Activated CD8-positive, alpha-beta memory T cell treated with anti-CD3 and anti-CD28 coated beads, Interleukin-2, amount 50 U/mL, for 48 hours (primary cell): ENCODE data around the gene TMCC1.
A peak's percentile ranks its signal among the peaks of the same experiment; 100 is the strongest.
"Not testable (repeated sequence)": the region's sequence is repeated elsewhere in the genome, so short reads cannot be mapped to it uniquely, and the experiment has no call there.

Experiments
- DNase-seq: peaks from one replicate; pipeline ENCODE4 v3.0.0-alpha.2; 2020

TMCC1 gene

GRCh38 chr3:129640985-129641384 lies 252.5 kb downstream of the TMCC1 start:
- not testable (repeated sequence) for DNase-seq

GRCh38 chr3:129638481-129638880 lies 255.0 kb downstream of the TMCC1 start:
- no peak for DNase-seq

DNA sequence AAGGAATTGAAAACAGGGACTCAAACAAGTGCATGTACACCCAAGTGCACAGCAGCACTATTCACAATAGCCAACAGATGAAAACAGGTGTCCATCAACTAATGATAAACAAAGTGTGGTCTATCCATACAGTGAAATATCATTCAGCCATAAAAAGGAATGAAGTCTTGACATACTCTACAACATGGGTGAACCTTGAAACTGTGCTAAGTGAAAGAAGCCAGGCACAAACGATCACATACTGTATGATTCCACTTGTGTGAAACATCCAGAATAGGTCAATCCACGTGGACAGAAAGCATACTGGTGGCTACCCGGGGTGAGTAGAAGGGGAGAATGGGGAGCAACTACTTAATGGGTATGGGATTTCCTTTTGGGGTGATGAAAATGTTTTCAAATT lies 257.4 kb downstream of the TMCC1 start:
- no peak for DNase-seq

- no peak for DNase-seq
Observed at GRCh38 chr3:129635656-129636055, 257.9 kb downstream of the TMCC1 start.

GRCh38 chr3:129633751-129634481 lies 259.6 kb downstream of the TMCC1 start:
- no peak for DNase-seq

DNA sequence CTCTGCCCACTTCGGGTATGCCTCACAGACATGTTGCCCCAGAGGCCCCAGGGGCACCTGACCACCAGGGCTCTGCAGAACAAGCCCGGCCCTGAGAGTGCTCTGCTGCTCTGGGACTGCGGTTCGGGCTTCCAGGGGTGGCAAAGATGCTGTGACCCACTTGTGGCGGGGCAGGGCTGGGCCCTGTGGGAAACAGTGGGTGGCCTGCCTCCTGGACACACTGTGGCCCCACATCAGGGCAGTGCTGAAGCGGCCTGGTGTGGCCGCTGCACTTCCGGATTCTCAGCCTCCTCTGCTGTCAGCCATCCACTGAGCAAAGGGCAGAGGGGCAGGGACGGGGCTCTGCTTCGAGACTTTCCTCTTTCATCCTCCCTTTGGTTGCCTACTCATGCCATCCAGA lies 260.5 kb downstream of the TMCC1 start:
- DNase-seq: no peak

DNA sequence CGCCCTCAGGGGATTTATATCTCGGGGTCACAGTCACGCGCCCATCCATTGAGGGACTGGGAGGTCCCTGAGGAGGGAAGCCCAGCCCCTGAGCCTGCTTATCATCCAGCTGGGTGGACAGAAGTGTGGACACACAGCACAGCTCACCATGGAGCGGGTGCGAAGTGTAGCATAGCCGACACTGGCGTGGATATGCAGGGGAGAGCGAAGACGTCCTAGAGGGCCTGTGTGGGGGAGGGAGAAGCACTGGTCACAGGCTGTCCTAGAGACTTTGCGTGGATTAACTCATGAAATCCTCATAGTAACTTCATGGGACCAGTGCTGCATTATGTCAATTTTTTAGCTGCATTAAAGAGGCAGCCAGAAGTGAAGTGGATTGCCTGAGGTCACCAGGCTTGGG lies 261.0 kb downstream of the TMCC1 start:
- DNase-seq: no peak

DNA sequence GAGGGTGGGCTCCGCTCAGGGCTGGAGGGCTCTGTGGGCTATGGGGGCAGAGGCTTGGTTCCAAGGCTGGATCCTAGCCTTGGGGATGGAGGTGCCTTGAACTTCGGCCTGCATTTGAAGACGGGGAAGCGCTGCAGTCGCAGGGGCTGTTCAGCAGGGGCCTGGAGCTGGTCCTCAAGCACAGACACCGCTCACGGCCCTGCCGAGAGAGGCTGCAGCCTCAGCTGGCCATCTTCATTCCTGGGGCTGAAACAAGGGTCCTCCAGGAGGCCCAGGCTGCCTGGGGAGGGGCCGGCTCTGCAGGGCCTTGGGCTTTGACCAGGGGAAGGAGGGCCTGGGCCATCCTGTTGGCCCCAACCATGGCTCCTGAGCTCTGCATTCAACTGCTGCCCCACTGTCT lies 261.5 kb downstream of the TMCC1 start:
- no peak for DNase-seq

DNA sequence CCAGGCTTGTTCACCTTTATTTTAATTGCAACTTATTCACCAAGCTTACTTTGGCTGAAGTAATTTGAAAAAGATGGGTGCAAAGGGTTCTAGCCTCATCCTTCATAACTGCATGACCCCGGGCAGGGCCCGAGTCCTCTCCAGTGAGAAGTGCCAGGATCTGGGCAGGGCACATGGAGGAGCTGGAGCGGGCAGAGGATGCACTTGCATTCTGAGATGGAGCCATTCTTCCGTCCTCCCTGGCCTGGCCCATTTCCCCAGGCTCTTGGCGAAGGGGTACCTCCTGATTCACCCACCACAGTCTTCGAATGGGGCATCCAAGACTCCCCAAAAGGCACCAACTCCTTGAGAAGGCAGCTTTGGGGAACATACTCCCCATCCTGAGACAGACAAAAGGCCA lies 264.5 kb downstream of the TMCC1 start:
- no peak for DNase-seq

GRCh38 chr3:129628169-129628522 lies 265.4 kb downstream of the TMCC1 start:
- DNase-seq: no peak

DNA sequence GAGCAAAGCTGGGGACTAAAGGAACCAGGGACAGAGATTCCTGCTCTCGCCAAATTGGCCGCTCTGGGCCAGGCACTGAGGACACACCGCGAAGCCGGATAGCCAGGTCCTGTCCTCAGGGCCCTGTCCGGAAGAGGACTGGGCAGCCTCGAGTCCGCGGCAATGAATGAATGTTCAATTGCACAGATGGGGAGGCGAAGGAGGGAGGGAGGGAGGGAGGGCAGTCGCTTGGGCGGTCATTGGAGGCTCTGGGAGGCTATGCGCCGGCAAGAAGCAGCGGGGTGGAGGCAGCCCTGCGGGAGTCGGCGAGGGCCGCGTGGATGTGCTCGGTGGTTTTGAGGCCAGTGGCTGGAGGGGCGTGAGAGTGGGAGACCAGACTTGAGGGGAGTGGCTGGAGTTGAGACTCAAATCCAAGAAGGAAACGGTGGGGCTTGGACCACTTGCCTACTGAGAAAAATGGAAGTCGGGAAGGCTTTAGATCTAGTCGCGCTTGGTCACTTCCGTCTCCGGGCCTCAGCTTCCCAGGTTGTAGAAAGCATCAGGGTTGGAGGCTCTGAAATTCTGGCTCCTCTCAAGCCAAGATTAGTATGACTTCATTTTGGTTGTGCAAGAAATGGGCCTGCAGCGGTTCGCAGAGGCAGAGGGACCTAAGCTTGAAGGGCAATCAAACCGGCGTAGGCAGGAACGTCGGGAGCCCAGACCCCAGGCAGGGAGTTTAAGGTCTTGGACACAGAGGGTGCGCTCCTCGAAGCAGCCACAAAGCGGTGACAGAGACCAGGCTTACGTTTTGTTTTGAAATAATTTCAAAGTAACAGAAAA lies 266.0 kb downstream of the TMCC1 start:
- peak; percentile 73 for DNase-seq

DNA sequence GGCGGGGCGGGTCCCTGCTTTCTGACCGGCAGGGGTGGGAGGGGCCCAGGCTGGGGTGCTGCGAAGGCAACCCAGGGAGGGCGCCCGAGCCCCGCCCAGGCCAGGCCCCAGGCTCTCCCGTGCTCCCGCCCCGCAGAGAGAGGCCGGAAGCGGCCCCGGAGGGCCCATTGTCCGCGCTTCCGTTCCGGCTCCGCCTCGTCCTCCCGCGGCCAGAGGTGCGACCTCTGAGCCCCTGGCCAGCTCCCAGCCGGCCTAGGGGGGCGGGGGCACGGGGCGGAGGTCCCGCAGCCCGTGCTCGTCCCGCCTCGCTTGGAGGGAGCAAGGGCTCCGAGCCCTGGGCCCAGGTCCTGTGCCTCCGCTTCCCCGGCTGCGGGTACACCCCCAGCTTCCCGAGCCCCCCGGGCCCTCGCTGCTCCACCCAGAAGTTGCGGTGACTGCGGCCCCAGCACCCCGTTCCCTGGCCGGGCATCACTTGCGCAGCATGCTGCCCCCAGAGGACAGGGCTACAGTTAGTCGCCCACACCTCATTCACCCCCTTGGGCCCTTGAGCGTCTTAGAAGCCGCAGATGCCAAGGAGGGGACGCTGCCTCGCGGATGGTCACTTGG lies 266.7 kb downstream of the TMCC1 start:
- peak; percentile 89 for DNase-seq

- peak; percentile 46 for DNase-seq
Observed at GRCh38 chr3:129625072-129625874, 268.2 kb downstream of the TMCC1 start.

DNA sequence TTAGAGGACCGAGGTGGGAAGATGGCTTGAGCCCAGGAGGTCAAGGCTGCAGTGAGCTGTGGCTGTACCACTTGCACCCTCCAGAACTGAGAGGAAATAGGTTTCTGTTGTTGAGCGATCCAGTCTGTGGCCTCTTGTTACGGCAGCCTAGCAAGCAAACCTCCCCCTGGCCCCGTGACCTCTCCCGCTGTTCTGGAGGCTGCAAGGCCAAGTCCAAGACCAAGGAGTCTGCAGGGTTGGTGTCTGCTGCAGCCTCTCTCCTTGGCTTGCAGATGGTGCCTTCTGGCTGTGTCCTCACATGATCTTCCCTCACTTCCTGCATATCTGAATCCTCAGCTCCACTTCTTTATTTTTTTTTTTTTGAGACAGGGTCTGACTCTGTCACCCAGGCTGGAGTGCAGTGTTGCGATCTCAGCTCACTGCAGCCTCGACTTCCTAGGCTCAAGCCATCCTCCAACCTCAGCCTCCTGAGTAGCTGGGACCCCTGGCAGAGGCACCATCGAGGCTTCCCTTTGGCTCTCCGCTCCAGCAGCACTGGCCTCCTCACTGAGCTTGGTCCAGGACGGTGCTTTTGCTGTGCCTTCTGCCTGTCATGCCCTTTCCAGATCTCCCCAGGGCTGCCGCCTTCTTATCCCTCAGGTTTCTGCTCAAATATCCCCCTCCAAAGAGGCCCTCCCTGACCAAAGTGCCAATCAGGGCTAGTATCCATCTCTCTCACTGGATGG lies 269.0 kb downstream of the TMCC1 start:
- no peak for DNase-seq

DNA sequence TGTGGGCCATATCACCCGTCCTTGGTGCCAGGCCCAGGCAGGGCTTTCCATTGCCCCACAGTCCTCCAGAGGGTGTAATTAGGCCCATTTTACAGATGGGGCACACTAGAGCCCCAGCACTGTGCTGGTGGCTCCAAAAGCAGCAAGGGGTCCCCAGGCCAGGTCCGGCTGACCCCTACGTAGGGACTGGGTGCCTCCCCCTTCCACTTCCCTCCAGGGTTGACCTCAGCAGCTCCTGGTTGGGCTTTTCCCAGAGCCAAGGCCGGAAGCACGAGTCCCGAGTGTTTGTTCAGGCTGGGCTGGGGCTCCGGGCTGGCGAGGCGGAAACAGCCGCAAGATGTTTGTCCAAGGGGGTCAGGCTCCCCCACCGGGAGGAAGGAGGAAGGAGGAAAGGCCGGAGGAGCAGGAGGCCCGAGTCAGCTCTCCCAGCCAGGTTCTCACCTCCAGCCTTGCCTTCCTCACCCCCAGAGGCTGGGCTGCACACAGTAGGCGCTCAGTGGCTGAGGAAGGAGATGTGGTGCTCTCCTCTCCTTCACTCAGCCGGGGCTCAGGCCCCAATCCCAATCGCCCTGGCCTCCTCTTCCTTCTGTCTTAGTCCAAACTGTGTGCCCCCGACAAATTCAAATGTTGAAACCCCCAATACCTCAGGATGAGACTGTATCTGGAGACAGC lies 269.9 kb downstream of the TMCC1 start:
- no peak for DNase-seq

GRCh38 chr3:129622933-129623332 lies 270.6 kb downstream of the TMCC1 start:
- DNase-seq: no peak

DNA sequence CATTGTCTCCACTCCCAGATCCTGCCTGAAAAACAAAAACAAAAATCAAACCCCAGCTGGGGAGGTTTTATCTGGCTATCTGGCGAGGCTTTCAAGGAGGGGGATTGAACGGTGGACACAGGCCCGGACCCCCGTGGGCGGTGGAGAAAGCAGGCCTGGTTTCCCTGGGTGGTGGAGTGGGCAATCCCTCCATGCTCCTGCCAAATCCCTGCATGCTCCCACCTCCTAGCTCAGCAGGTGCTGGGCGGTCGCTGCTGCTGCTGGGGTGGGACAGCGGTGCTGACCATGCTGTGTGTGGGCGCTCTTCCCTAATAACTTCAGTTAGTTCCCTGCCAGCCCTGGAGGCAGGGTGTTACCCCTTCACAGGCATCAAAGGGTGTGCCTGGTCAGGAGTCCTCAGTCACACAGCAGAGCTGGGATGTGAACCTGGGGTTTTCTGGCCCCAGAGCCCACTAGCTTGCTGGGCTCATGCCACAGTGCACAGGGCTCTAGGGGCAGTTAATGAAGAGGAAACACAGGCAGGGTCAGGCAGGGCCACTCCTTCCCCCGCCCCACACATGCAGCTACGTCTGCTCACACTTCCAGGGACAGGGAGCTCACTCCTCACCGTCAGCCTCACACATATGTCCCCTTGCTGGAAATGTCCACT lies 271.2 kb downstream of the TMCC1 start:
- DNase-seq: no peak

GRCh38 chr3:129621626-129622225 lies 271.8 kb downstream of the TMCC1 start:
- DNase-seq: no peak

DNA sequence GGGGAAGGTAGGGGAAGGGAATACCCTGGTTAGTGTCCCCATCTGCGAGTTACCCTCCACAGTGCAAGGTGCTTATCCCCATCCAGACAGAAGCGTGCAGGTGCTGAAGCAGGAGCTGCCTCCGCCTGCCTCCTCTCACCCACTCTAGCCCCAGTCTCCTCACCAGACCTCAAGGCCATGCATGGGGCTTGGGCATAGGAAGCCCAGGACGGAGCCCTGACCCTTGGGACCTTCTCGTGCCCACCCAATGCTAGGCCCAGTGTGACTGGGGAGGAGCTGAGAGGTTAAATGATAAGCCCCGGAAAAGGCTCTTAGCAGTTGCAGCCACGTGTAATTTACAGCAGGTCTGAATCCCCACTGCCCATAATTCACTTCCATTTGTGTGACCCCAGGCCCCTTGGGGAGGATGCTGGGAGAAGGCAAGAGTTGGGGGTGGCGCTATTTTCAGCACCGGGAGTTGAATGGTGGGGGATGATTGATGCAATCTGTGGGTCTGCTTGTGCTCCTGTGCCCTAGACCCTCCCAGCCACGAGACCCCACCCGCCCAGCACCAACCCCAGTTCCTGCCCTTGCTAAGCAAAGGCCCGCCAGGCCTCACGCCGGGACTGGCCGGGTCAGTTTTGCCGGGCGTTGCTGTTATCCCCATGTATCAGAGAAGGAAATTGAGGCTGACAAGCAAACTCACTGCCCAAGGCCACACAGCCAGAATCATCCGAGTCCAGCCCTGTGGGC lies 272.5 kb downstream of the TMCC1 start:
- DNase-seq: no peak

GRCh38 chr3:129619726-129620162 lies 273.8 kb downstream of the TMCC1 start:
- no peak for DNase-seq
